Chondrocyte (in vitro differentiated cells): Measurements from ENCODE around the gene STAT4. TPM values are rescaled to one million over a fixed set of nuclear protein-coding genes. Genes with fewer than 3 reads are reported as not detected.

Experiments
- DNase-seq: peaks from one replicate; pipeline ENCODE4 v3.0.0; 2021; ENCODE audit warnings: mixed read lengths, low spot score
- H3K27ac Mint-ChIP-seq: one replicate; pipeline ENCODE4 v1.8.0; 2021; ENCODE audit warnings: mild to moderate bottlenecking, moderate library complexity, mixed read lengths; ENCODE audit not compliant: unreplicated experiment
- H3K27me3 Mint-ChIP-seq: 2 replicates; pipeline ENCODE4 v1.8.0; 2021; ENCODE audit warnings: low read depth, mixed read lengths
- H3K36me3 Mint-ChIP-seq: 2 replicates; pipeline ENCODE4 v1.8.0; 2021; ENCODE audit warnings: low read depth, mixed read lengths
- H3K4me1 Mint-ChIP-seq: 2 replicates; pipeline ENCODE4 v1.8.0; 2021; ENCODE audit warnings: low read depth, mild to moderate bottlenecking, mixed read lengths
- H3K4me3 Mint-ChIP-seq: one replicate; pipeline ENCODE4 v1.8.0; 2021; ENCODE audit warnings: mild to moderate bottlenecking, moderate library complexity, mixed read lengths; ENCODE audit not compliant: unreplicated experiment
- H3K9me3 Mint-ChIP-seq: 2 replicates; pipeline ENCODE4 v1.8.0; 2021; ENCODE audit warnings: low read depth, mixed read lengths
- CTCF ChIP-seq: fragments of 200-600 bp; sonication (generic); IDR thresholded peaks from 2 replicates; pipeline ENCODE4 v1.5.0; 2021; ENCODE audit warnings: antibody characterized with exemption, mild to moderate bottlenecking, moderate library complexity
- total RNA-seq: library from RNA; stranded (reverse); gene quantifications from 3 replicates; pipeline ENCODE4 v1.2.1, GENCODE V29; 2021

STAT4 gene
- total RNA-seq, 1 donor from 2014 or later: 12.4 TPM

DNA sequence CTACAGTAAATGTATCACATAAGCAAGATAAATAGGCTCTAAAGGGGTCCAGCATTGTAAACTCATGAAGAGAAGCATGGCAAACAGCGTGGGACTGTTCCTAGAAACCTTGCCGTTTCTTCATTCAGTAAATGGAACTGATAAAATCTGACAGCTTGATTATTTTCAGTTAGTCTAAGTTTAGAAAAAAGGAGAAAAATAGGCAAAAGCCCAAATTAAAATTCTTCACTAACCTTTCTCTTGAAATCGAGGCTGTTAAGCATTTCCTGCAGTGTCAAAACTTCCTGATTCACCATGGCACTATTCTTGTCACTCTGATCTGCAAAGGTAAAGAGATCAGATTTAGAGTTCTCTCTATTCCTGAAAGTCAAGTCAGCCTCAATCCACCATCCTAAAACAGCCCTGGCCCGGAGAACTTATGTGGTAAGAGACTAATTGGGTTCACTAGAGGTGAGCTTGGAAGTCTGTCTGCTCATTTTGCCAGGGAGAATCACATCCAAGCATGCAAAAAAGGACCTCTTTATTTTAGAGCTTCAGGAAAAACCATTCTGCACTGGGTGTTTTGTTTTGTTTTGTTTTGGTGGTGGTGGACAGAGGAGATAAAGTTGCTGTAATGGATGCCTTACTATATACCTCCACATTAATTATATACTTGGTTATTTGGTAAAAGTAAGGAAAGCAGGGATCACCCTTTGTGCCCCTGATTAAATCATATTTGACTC lies 84.4 kb downstream of the STAT4 start:
- Mint-ChIP-seq H3K9me3 (no peaks in the 10 kb centered on the region), H3K27me3 (no peaks in the 10 kb centered on the region), H3K36me3 (peaks cover 4% of the 10 kb centered on the region), H3K4me3 (no peak overlapping the region), H3K27ac (no peak overlapping the region), H3K4me1 (no peaks in the 10 kb centered on the region)
- no peak for DNase-seq
- no peak for TF ChIP-seq CTCF

- no peak overlapping the region for H3K4me3 Mint-ChIP-seq
- no peaks in the 10 kb centered on the region for H3K27me3 Mint-ChIP-seq
- no peaks in the 10 kb centered on the region for H3K9me3 Mint-ChIP-seq
- no peaks in the 10 kb centered on the region for H3K4me1 Mint-ChIP-seq
- no peak for DNase-seq
- no peak for TF ChIP-seq CTCF
- no peak overlapping the region for H3K27ac Mint-ChIP-seq
- peaks cover 7% of the 10 kb centered on the region for H3K36me3 Mint-ChIP-seq
Observed at GRCh38 chr2:191065785-191066184, 85.0 kb downstream of the STAT4 start.

GRCh38 chr2:191064590-191064989 lies 86.2 kb downstream of the STAT4 start:
- Mint-ChIP-seq H3K36me3 (peaks cover 7% of the 10 kb centered on the region), H3K27me3 (no peaks in the 10 kb centered on the region)

GRCh38 chr2:191063584-191063983 lies 87.2 kb downstream of the STAT4 start:
- Mint-ChIP-seq H3K36me3 (peaks cover 7% of the 10 kb centered on the region), H3K4me3 (no peak overlapping the region), H3K27me3 (no peaks in the 10 kb centered on the region), H3K27ac (no peak overlapping the region), H3K4me1 (peaks cover 3% of the 10 kb centered on the region), H3K9me3 (no peaks in the 10 kb centered on the region)
- TF ChIP-seq CTCF: no peak
- no peak for DNase-seq

More at GRCh38 chr2:191064590-191064989, 86.2 kb downstream of the STAT4 start:
- no peak for DNase-seq
- Mint-ChIP-seq H3K4me3 (no peak overlapping the region), H3K4me1 (no peaks in the 10 kb centered on the region), H3K27ac (no peak overlapping the region), H3K9me3 (no peaks in the 10 kb centered on the region)
- no peak for TF ChIP-seq CTCF

DNA sequence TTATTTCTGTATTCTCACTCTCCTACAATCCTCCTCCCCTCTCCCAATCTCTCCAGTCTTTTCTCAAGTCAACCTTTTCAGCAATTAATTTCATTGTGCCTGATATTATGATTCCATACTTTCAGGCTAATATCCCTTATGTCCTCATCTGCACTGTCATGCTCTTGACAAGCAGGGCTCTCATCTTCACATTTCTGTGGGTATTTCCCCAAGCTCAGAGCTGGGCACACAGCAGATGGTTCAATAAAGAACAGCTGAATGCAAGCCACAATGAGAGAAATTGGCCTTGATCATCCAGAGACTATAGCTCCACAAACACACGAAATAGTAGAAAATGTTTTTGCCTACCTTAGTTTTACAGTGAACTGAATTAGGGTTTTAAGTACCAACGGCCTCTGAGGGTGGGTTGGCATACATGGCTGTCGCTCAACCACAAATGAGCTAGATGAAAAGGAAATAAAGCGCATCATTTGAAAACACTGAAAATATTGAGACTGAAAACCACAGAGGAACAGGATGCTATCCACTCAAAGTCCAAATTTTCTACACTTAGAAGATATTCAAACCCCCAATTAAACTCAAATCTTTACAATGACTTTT lies 89.3 kb downstream of the STAT4 start:
- Mint-ChIP-seq H3K27ac (no peak overlapping the region), H3K9me3 (no peaks in the 10 kb centered on the region), H3K4me1 (peaks cover 6% of the 10 kb centered on the region)

More for the DNA sequence above, 89.3 kb downstream of the STAT4 start:
- no peak for DNase-seq
- no peak for TF ChIP-seq CTCF
- no peak overlapping the region for H3K4me3 Mint-ChIP-seq
- H3K36me3 Mint-ChIP-seq: peaks cover 7% of the 10 kb centered on the region
- no peaks in the 10 kb centered on the region for H3K27me3 Mint-ChIP-seq
